HG03135 (cell line): ENCODE results near the gene NEUROD1.

Source experiments
- ATAC-seq: cut with Tn5 transposase; IDR thresholded peaks from one replicate; pipeline ENCODE4 v1.9.1; 2021; ENCODE audit warnings: mild to moderate bottlenecking, moderate library complexity; ENCODE audit not compliant: unreplicated experiment

Gene NEUROD1

GRCh38 chr2:181643151-181643550 is 37.2 kb downstream of the NEUROD1 start:
- no peak for ATAC-seq

GRCh38 chr2:181642086-181642485 is 38.2 kb downstream of the NEUROD1 start:
- ATAC-seq: no peak

GRCh38 chr2:181639686-181640085 is 40.6 kb downstream of the NEUROD1 start:
- ATAC-seq: no peak

DNA sequence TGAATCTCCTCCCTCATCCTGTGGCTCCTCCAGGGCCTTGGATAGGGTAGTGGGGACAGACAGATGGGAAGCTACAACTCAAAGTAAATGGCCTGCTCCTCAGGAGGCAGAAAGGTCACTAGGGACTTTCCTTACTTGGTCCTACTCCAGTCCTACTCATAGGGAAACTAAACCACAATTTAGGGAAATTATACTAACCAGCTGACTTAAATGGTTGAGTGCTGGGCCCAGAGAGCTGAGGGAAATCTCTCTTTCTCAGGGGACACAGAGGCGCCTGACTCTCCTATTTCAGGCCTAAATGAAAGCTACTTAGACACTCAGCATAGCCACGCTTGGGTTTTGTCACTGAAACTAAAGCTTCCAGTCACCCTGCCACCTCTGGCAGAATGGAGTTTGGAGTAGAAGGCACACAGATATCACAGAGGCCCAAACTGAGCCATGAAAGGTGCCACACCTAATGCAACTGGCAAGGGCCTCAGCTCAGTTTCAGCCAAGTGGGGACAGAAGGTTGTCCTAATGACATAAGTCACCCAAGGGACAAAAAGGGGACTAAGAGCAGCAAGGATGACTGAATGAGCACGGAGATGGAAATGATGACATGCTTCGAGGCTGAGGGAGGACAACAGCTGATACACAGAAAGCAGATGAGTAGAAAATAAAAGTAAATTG is 47.5 kb downstream of the NEUROD1 start:
- ATAC-seq: peak; percentile 62

- ATAC-seq: no peak
These were observed 51.4 kb downstream of the NEUROD1 start for GRCh38 chr2:181628590-181629585.

DNA sequence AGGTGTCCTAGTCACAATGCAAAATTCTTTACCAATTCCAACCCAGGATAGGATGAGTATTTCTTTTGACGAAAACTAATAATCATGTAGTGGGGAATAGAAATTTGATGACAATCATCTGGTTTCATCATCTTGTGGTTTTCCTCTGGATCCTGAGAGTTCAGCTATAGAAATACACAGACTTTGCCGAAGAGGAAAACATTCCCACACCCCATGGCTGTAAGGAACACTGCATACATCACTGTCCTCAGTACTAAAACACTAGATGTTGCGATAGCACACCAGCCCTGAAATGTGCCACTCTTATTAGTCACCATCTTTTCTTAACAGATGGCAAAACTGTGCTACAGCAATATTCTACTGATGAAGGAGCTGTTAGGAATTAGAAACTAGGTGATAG is 52.8 kb downstream of the NEUROD1 start:
- no peak for ATAC-seq

DNA sequence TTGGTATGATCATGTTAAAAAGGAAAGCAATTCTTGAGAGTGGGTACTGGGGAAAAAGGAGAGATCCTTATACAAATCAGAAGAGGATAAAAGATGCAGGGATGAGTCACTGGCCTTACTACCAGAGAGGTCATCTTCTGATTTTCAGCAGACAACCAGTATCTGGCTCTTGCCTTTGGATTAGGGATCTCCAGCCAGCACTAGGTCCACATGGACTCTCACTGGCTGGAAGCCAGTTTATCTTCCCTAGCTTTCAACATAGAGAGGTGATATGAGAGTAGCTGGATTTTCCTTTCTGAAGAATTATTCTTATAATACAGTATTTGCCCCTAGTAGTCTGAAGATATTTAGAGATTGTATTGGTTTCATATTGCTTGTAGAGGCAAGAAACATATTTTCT is 53.6 kb downstream of the NEUROD1 start:
- no peak for ATAC-seq
